GM18909 (cell line): ENCODE data around the gene NLGN4X.
"Not testable (repeated sequence)": the region's sequence is repeated elsewhere in the genome, so short reads cannot be mapped to it uniquely, and the experiment has no call there.

ENCODE experiments used
- ATAC-seq: cut with Tn5 transposase; IDR thresholded peaks from one replicate; pipeline ENCODE4 v1.9.1; 2021; ENCODE audit warnings: mild to moderate bottlenecking; ENCODE audit not compliant: unreplicated experiment, poor library complexity

NLGN4X gene

GRCh38 chrX:5903586-5904190, 325.0 kb downstream of the NLGN4X start:
- ATAC-seq = not testable (repeated sequence)

- no peak for ATAC-seq
These were observed 330.2 kb downstream of the NLGN4X start for GRCh38 chrX:5898463-5898862.

GRCh38 chrX:5891378-5891777, 337.3 kb downstream of the NLGN4X start:
- ATAC-seq = no peak

DNA sequence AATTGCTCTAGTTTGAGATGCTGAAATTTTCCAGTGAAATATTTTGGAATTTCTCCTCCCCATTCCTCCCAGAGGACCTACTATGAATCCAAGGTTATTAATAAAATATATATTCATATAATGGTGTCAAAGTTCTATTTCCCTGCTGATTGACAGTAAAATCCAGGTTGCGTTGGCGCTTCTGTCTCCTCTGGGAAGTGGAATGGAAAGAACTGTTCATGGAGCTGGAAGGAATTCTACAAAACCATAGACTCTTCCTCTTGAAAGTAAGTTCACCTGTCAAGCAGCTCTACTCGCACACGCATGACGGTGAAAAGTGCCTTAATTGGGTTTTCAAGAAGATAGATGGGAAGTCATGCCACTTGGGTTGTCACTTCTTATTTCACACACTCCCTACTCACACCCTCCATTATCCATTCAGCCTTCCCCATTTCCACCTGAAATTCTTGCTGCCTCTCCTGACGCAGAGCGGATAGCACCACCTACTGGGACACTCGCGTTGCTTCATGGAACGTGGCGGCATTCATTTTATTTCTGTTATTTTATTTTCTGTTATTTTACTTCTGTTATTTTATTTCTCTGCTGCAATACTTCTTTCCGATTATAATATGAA, 351.6 kb downstream of the NLGN4X start:
- ATAC-seq = no peak

DNA sequence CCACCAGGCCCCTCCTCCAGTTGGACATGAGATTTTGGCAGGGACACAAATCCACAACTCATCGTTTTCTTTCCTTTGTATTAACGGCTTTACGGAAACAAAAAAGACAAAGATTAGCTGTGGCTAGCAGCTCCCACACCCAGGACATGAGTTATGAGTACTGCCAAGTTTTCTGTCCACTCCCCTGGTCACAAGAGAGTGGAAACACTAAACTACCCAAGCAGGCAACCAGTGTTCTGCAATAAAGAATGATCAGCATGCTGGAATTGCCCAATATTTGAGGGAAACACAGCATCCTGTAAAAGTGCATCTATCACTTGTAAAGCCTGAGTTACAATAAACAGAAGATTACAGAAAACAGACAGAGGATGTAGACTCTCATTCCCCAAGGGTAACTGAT, 358.4 kb downstream of the NLGN4X start:
- ATAC-seq = no peak

DNA sequence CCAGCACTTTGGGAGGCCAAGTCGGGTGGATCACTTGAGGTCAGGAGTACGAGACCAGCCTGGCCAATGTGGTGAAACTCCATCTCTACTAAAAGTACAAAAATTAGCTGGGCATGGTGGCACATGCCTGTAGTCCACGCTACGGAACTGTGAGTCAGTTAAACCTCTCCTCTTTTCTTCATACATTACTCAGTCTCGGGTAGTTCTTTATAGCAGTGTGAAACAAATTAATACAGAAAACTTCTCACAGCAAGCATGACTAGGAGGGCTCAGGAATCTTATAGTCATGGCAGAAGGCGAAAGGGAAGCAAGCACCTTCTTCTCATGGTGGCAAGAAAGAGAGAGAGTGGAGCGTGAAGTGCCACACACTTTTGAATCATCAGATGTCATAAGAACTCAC, 358.9 kb downstream of the NLGN4X start:
- no peak for ATAC-seq

DNA sequence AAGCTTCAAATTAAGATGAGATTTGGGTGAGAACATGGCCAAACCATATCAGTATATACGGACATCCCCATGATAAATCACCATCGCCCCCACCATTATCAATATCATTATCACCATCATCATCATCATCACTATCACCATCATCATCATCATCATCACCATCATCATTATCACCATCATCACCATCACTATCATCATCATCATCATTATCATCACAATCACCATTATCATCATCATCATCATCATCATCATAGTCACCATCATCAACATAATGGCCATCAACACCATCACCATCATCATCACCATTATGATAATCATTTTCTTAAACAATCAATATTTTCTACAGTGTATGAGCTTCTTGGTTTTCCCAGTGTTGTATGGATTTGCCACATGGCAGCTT, 360.9 kb downstream of the NLGN4X start:
- no peak for ATAC-seq

GRCh38 chrX:5857232-5857631, 371.4 kb downstream of the NLGN4X start:
- no peak for ATAC-seq

GRCh38 chrX:5852941-5853340, 375.7 kb downstream of the NLGN4X start:
- no peak for ATAC-seq

- no peak for ATAC-seq
These were observed 386.1 kb downstream of the NLGN4X start for GRCh38 chrX:5842601-5843000.
